ENCODE measurements around the gene SLC10A7.

Gene SLC10A7

GRCh38 chr4:146521541-146522097, at the start of gene SLC10A7:
Gene SLC10A7, minus strand, starts transcription at chr4:146521940. Its CDS starts 223 bp downstream, at chr4:146521717.
- peak within 1 kb of the TSS; percentile 99 for H3K9ac ChIP-seq (ENCODE audit: low read length)
- no peaks in the 10 kb centered on the region for H3K27me3 ChIP-seq (ENCODE audit: control insufficient read depth, insufficient read depth, low read length)
- H3K4me1 ChIP-seq (ENCODE audit: control insufficient read depth, insufficient read depth, low read length): peaks cover 13% of the 10 kb centered on the region
- H3K4me3 ChIP-seq (ENCODE audit: low read length): peak within 1 kb of the TSS; percentile 100
- H3K36me3 ChIP-seq (ENCODE audit: control insufficient read depth, insufficient read depth, low read length): no peaks in the 10 kb centered on the region
- H3K9me3 ChIP-seq (ENCODE audit: control insufficient read depth, low read length): no peaks in the 10 kb centered on the region

- Histone ChIP-seq H3K4me3 (ENCODE audit: low read length) (no peak overlapping the region), H3K27me3 (ENCODE audit: control insufficient read depth, insufficient read depth, low read length) (no peaks in the 10 kb centered on the region), H3K36me3 (ENCODE audit: control insufficient read depth, insufficient read depth, low read length) (no peaks in the 10 kb centered on the region), H3K4me1 (ENCODE audit: control insufficient read depth, insufficient read depth, low read length) (no peaks in the 10 kb centered on the region), H3K9ac (ENCODE audit: low read length) (no peak overlapping the region), H3K9me3 (ENCODE audit: control insufficient read depth, low read length) (no peaks in the 10 kb centered on the region)
Measured at GRCh38 chr4:146567396-146567795, 45.7 kb upstream of the SLC10A7 start.

- H3K36me3 ChIP-seq (ENCODE audit: control insufficient read depth, insufficient read depth, low read length): no peaks in the 10 kb centered on the region
- H3K27me3 ChIP-seq (ENCODE audit: control insufficient read depth, insufficient read depth, low read length): no peaks in the 10 kb centered on the region
- no peaks in the 10 kb centered on the region for H3K4me1 ChIP-seq (ENCODE audit: control insufficient read depth, insufficient read depth, low read length)
- no peak overlapping the region for H3K4me3 ChIP-seq (ENCODE audit: low read length)
- no peaks in the 10 kb centered on the region for H3K9me3 ChIP-seq (ENCODE audit: control insufficient read depth, low read length)
- no peak overlapping the region for H3K9ac ChIP-seq (ENCODE audit: low read length)
Measured at GRCh38 chr4:146564492-146564891, 42.8 kb upstream of the SLC10A7 start.

- Histone ChIP-seq H3K4me1 (ENCODE audit: control insufficient read depth, insufficient read depth, low read length) (no peaks in the 10 kb centered on the region), H3K9me3 (ENCODE audit: control insufficient read depth, low read length) (no peaks in the 10 kb centered on the region), H3K9ac (ENCODE audit: low read length) (no peak overlapping the region), H3K4me3 (ENCODE audit: low read length) (no peak overlapping the region), H3K27me3 (ENCODE audit: control insufficient read depth, insufficient read depth, low read length) (no peaks in the 10 kb centered on the region), H3K36me3 (ENCODE audit: control insufficient read depth, insufficient read depth, low read length) (no peaks in the 10 kb centered on the region)
Measured at GRCh38 chr4:146550161-146550560, 28.4 kb upstream of the SLC10A7 start.

GRCh38 chr4:146548443-146548842, 26.7 kb upstream of the SLC10A7 start:
- no peaks in the 10 kb centered on the region for H3K9me3 ChIP-seq (ENCODE audit: control insufficient read depth, low read length)
- H3K27me3 ChIP-seq (ENCODE audit: control insufficient read depth, insufficient read depth, low read length): no peaks in the 10 kb centered on the region
- H3K9ac ChIP-seq (ENCODE audit: low read length): no peak overlapping the region
- no peaks in the 10 kb centered on the region for H3K36me3 ChIP-seq (ENCODE audit: control insufficient read depth, insufficient read depth, low read length)
- H3K4me1 ChIP-seq (ENCODE audit: control insufficient read depth, insufficient read depth, low read length): no peaks in the 10 kb centered on the region
- H3K4me3 ChIP-seq (ENCODE audit: low read length): no peak overlapping the region

- Histone ChIP-seq H3K4me1 (ENCODE audit: control insufficient read depth, insufficient read depth, low read length) (no peaks in the 10 kb centered on the region), H3K9ac (ENCODE audit: low read length) (no peak overlapping the region), H3K36me3 (ENCODE audit: control insufficient read depth, insufficient read depth, low read length) (no peaks in the 10 kb centered on the region)
Measured at GRCh38 chr4:146545102-146545501, 23.4 kb upstream of the SLC10A7 start.

GRCh38 chr4:146534178-146534577, 12.4 kb upstream of the SLC10A7 start:
- Histone ChIP-seq H3K9me3 (ENCODE audit: control insufficient read depth, low read length) (no peaks in the 10 kb centered on the region), H3K9ac (ENCODE audit: low read length) (no peak overlapping the region), H3K4me3 (ENCODE audit: low read length) (no peak overlapping the region), H3K27me3 (ENCODE audit: control insufficient read depth, insufficient read depth, low read length) (no peaks in the 10 kb centered on the region), H3K36me3 (ENCODE audit: control insufficient read depth, insufficient read depth, low read length) (no peaks in the 10 kb centered on the region), H3K4me1 (ENCODE audit: control insufficient read depth, insufficient read depth, low read length) (no peaks in the 10 kb centered on the region)

More at GRCh38 chr4:146545102-146545501, 23.4 kb upstream of the SLC10A7 start:
- no peak overlapping the region for H3K4me3 ChIP-seq (ENCODE audit: low read length)
- H3K9me3 ChIP-seq (ENCODE audit: control insufficient read depth, low read length): no peaks in the 10 kb centered on the region
- no peaks in the 10 kb centered on the region for H3K27me3 ChIP-seq (ENCODE audit: control insufficient read depth, insufficient read depth, low read length)

- Histone ChIP-seq H3K36me3 (ENCODE audit: control insufficient read depth, insufficient read depth, low read length) (no peaks in the 10 kb centered on the region), H3K4me3 (ENCODE audit: low read length) (no peak overlapping the region), H3K9me3 (ENCODE audit: control insufficient read depth, low read length) (no peaks in the 10 kb centered on the region), H3K4me1 (ENCODE audit: control insufficient read depth, insufficient read depth, low read length) (peaks cover 5% of the 10 kb centered on the region), H3K27me3 (ENCODE audit: control insufficient read depth, insufficient read depth, low read length) (no peaks in the 10 kb centered on the region), H3K9ac (ENCODE audit: low read length) (no peak overlapping the region)
Measured at GRCh38 chr4:146525754-146526153, 4.0 kb upstream of the SLC10A7 start.

- Histone ChIP-seq H3K36me3 (ENCODE audit: control insufficient read depth, insufficient read depth, low read length) (no peaks in the 10 kb centered on the region), H3K27me3 (ENCODE audit: control insufficient read depth, insufficient read depth, low read length) (no peaks in the 10 kb centered on the region), H3K9me3 (ENCODE audit: control insufficient read depth, low read length) (no peaks in the 10 kb centered on the region), H3K4me1 (ENCODE audit: control insufficient read depth, insufficient read depth, low read length) (peaks cover 10% of the 10 kb centered on the region), H3K9ac (ENCODE audit: low read length) (no peak overlapping the region), H3K4me3 (ENCODE audit: low read length) (no peak overlapping the region)
Measured at GRCh38 chr4:146524663-146525062, 2.9 kb upstream of the SLC10A7 start.

GRCh38 chr4:146522869-146523205, 1.1 kb upstream of the SLC10A7 start:
- H3K9me3 ChIP-seq (ENCODE audit: control insufficient read depth, low read length): no peaks in the 10 kb centered on the region
- H3K4me3 ChIP-seq (ENCODE audit: low read length): peak overlapping the region; percentile 100
- H3K36me3 ChIP-seq (ENCODE audit: control insufficient read depth, insufficient read depth, low read length): no peaks in the 10 kb centered on the region
- peak overlapping the region; percentile 99 for H3K9ac ChIP-seq (ENCODE audit: low read length)
- H3K27me3 ChIP-seq (ENCODE audit: control insufficient read depth, insufficient read depth, low read length): no peaks in the 10 kb centered on the region
- peaks cover 13% of the 10 kb centered on the region for H3K4me1 ChIP-seq (ENCODE audit: control insufficient read depth, insufficient read depth, low read length)

GRCh38 chr4:146522098-146522868, 543 bp upstream of the SLC10A7 start:
- H3K9ac ChIP-seq (ENCODE audit: low read length): peak overlapping the region; percentile 99
- H3K4me3 ChIP-seq (ENCODE audit: low read length): peak overlapping the region; percentile 100
- no peaks in the 10 kb centered on the region for H3K27me3 ChIP-seq (ENCODE audit: control insufficient read depth, insufficient read depth, low read length)
- peaks cover 13% of the 10 kb centered on the region for H3K4me1 ChIP-seq (ENCODE audit: control insufficient read depth, insufficient read depth, low read length)
- H3K36me3 ChIP-seq (ENCODE audit: control insufficient read depth, insufficient read depth, low read length): no peaks in the 10 kb centered on the region
- no peaks in the 10 kb centered on the region for H3K9me3 ChIP-seq (ENCODE audit: control insufficient read depth, low read length)

GRCh38 chr4:146520896-146521540, 722 bp downstream of the SLC10A7 start:
- Histone ChIP-seq H3K27me3 (ENCODE audit: control insufficient read depth, insufficient read depth, low read length) (no peaks in the 10 kb centered on the region), H3K9ac (ENCODE audit: low read length) (peak overlapping the region; percentile 99), H3K4me3 (ENCODE audit: low read length) (peak overlapping the region; percentile 100), H3K36me3 (ENCODE audit: control insufficient read depth, insufficient read depth, low read length) (no peaks in the 10 kb centered on the region), H3K9me3 (ENCODE audit: control insufficient read depth, low read length) (no peaks in the 10 kb centered on the region), H3K4me1 (ENCODE audit: control insufficient read depth, insufficient read depth, low read length) (peaks cover 13% of the 10 kb centered on the region)

Data from mucosa of stomach (tissue), 1 donor.